ENCODE data around the gene ERICH6. TPM values are rescaled to one million over a fixed set of nuclear protein-coding genes. Genes with fewer than 3 reads are reported as not detected.

The ERICH6 gene
- total RNA-seq, 3 donors from 2014 or later = 0.29 to 0.98 (median 0.48) TPM

DNA sequence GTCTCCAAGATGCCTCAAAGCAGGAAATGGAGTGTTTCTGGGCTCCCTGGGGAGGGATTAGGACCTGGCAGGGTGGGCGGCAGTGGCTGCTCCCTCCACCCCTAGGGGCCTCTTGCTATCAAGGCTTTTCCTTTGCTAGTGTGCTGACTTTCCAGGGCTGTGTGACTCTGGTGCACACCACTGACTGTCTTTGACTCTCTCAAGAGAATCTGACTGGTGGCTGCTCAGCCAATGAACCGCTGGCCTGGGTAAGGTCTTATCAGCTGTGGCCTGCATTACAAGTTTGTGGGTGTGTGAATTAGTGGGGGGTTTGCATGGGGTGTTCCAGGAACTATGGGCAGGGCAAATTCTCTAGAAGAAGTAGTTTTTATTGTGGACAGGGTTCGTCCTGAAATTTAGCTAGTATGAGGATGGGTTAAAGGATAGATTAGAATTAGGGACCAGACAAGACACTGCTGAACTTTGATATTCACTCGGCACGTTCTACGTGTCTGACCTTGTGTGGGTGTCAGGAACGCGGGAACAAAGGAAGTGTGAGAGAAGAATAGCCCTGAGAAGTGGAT, 29.7 kb upstream of the ERICH6 start:
- Histone ChIP-seq H3K4me3 (no peak overlapping the region), H3K27me3 (no peaks in the 10 kb centered on the region), H3K36me3 (no peaks in the 10 kb centered on the region), H3K4me1 (peaks cover 2 to 5% of the 10 kb centered on the region in 2 donors), H3K9me3 (no peaks in the 10 kb centered on the region), H3K27ac (no peak overlapping the region)
- intact Hi-C loops (cut with DNase I; ENCODE audit: low total_unique reads) = no loop called here
- TF ChIP-seq POLR2A (IDR thresholded peaks at IDR 0.05) (no peak), CTCF (IDR thresholded peaks at IDR 0.05) (no peak), POLR2AphosphoS5 (IDR thresholded peaks at IDR 0.05) (no peak)
- no peak for DNase-seq (ENCODE audit: low spot score in 2 of 2)

GRCh38 chr3:150729682-150730360, 26.1 kb upstream of the ERICH6 start:
- H3K27ac ChIP-seq = no peak overlapping the region
- no peaks in the 10 kb centered on the region for H3K36me3 ChIP-seq
- H3K4me1 ChIP-seq = no peaks in the 10 kb centered on the region
- DNase-seq (ENCODE audit: low spot score in 2 of 2) = no peak
- TF ChIP-seq CTCF (IDR thresholded peaks at IDR 0.05) = no peak
- TF ChIP-seq POLR2A (IDR thresholded peaks at IDR 0.05) = no peak
- no peak for TF ChIP-seq POLR2AphosphoS5 (IDR thresholded peaks at IDR 0.05)
- no peaks in the 10 kb centered on the region for H3K27me3 ChIP-seq
- H3K4me3 ChIP-seq = no peak overlapping the region
- H3K9me3 ChIP-seq = no peaks in the 10 kb centered on the region
- intact Hi-C loops (cut with DNase I; ENCODE audit: low total_unique reads) = loop anchor here (10.0 kb wide), 2 partner anchors 135 to 415 kb away; no protein-coding TSS in a partner anchor

GRCh38 chr3:150727653-150728502, 24.2 kb upstream of the ERICH6 start:
- intact Hi-C loops (cut with DNase I; ENCODE audit: low total_unique reads) = loop anchor here (10.0 kb wide), 2 partner anchors 137 to 417 kb away; no protein-coding TSS in a partner anchor
- H3K36me3 ChIP-seq = no peaks in the 10 kb centered on the region
- H3K4me3 ChIP-seq = no peak overlapping the region
- no peaks in the 10 kb centered on the region for H3K4me1 ChIP-seq
- TF ChIP-seq POLR2AphosphoS5 (IDR thresholded peaks at IDR 0.05) = peak in 1 of 3 donors; percentile 40
- TF ChIP-seq POLR2A (IDR thresholded peaks at IDR 0.05) = no peak
- no peak for TF ChIP-seq CTCF (IDR thresholded peaks at IDR 0.05)
- H3K27me3 ChIP-seq = no peaks in the 10 kb centered on the region
- no peak overlapping the region for H3K27ac ChIP-seq
- DNase-seq (ENCODE audit: low spot score in 2 of 2) = no peak
- H3K9me3 ChIP-seq = no peaks in the 10 kb centered on the region

- no peak overlapping the region for H3K27ac ChIP-seq
- no peak for DNase-seq (ENCODE audit: low spot score in 2 of 2)
- intact Hi-C loops (cut with DNase I; ENCODE audit: low total_unique reads) = loop anchor here (10.0 kb wide), 2 partner anchors 139 to 419 kb away; no protein-coding TSS in a partner anchor
Observed at GRCh38 chr3:150725548-150725947, 21.8 kb upstream of the ERICH6 start.

More at GRCh38 chr3:150725548-150725947, 21.8 kb upstream of the ERICH6 start:
- TF ChIP-seq CTCF (IDR thresholded peaks at IDR 0.05) (no peak), POLR2A (IDR thresholded peaks at IDR 0.05) (no peak), POLR2AphosphoS5 (IDR thresholded peaks at IDR 0.05) (no peak)
- no peak overlapping the region for H3K4me3 ChIP-seq
- no peaks in the 10 kb centered on the region for H3K4me1 ChIP-seq
- H3K27me3 ChIP-seq = no peaks in the 10 kb centered on the region
- no peaks in the 10 kb centered on the region for H3K9me3 ChIP-seq
- no peaks in the 10 kb centered on the region for H3K36me3 ChIP-seq

Data from breast epithelium (tissue), 4 donors.